Stimulated activated CD8-positive, alpha-beta memory T cell treated with anti-CD3 and anti-CD28 coated beads, Interleukin-12 subunit alpha, Interleukin-12 subunit beta, amount 100 ng/mL, for 4 hours (primary cell): Measurements from ENCODE around the gene PRLR.

Source experiments
- DNase-seq: peaks from one replicate; pipeline ENCODE4 v3.0.0-alpha.2; 2020; ENCODE audit warnings: low read depth

The PRLR gene

DNA sequence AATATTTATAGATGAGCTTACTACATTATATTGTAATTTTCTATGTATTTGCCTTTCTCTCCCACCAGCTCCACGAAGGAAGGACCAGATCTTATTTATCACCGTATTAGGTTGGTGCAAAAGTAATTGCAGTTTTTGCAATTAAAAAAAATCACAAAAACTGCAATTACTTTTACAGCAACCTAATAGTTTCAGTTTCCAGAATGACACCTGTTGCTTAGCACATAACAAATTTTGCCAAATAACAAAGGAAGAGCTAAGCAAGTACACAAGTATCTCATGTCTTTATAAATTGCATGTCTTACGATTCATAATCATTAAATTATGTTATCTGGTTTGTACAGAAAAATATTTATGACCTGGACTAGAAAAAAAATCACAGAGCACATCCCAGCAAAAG lies 228.4 kb downstream of the PRLR start:
- no peak for DNase-seq
